HCT116 (cell line): ENCODE data around the gene SNRPA1. TPM values are rescaled to one million over a fixed set of nuclear protein-coding genes. Genes with fewer than 3 reads are reported as not detected.

Experiments used
- ATAC-seq: fragments of 200-7000 bp; cut with Tn5 transposase; 2 replicates; pipeline ENCODE4 v1.9.1; 2020; ENCODE audit warnings: mild to moderate bottlenecking, moderate library complexity
- BruUV-seq: library from RNA; stranded (reverse); fragments of 400-500 nt; replicated peaks from 2 replicates; lab custom pipeline; 2021; lab: Mats Ljungman, UMichigan
- CTCF ChIA-PET: fragments of 300-600 bp; sonication (Branson Sonifier 250); formaldehyde crosslinking; loops from one replicate; lab custom pipeline; 2021; ENCODE audit warnings: antibody characterized with exemption; lab: Charles Lee
- POLR2A ChIA-PET: fragments of 300-600, 350-600 bp; sonication (Branson Sonifier 250); formaldehyde crosslinking; loops from one replicate; lab custom pipeline; 2021; ENCODE audit warnings: antibody characterized with exemption; lab: Charles Lee
- RAD21 ChIA-PET, 2 experiments: fragments of 300-600 bp; sonication (Branson Sonifier 250); formaldehyde crosslinking; loops; one replicate each; lab custom pipeline; 2023; ENCODE audit warnings: low total read pairs in 2 of 2; ENCODE audit not compliant: uncharacterized antibody in 2 of 2, unreplicated experiment in 2 of 2, low non-redundant PET in 1 of 2; lab: Charles Lee
- DNase-seq: peaks from one replicate; pipeline ENCODE4 v3.0.0-alpha.2; 2010; ENCODE audit warnings: low read depth, low spot score
- H2AFZ ChIP-seq: fragments of 200-600 bp; shearing (Covaris generic), sonication (generic); 2 replicates; pipeline ENCODE4 v1.6.1; 2017; ENCODE audit warnings: low read depth, mixed run types, mixed read lengths, antibody characterized with exemption, low read length; ENCODE audit not compliant: poor library complexity, severe bottlenecking
- H3K27ac ChIP-seq: 2 replicates; pipeline ENCODE4 v1.5.1; 2012; ENCODE audit warnings: low read depth, low read length
- H3K27me3 ChIP-seq: fragments of 200-600 bp; sonication (generic); 2 replicates; pipeline ENCODE4 v1.6.1; 2016; ENCODE audit warnings: mixed run types, low read length, mixed read lengths; ENCODE audit not compliant: insufficient read depth
- H3K36me3 ChIP-seq, 2 experiments: fragments of 200-500 bp in 1 of 2; fragments of 200-600 bp in 1 of 2; sonication (Bioruptor generic) in 1 of 2; sonication (generic) in 1 of 2; 2 replicates each; pipeline versions ENCODE4 v1.5.1 to v1.6.1; 2014 to 2016; ENCODE audit warnings: low read length in 2 of 2, inconsistent platforms in 1 of 2, mixed read lengths in 1 of 2, mixed run types in 1 of 2; ENCODE audit not compliant: insufficient read depth in 2 of 2, control insufficient read depth in 1 of 2
- H3K4me1 ChIP-seq, 2 experiments: fragments of 200-600 bp in 1 of 2; sonication (generic) in 1 of 2; 2 replicates each; pipeline versions ENCODE4 v1.5.1 to v1.6.1; 2012 to 2017; ENCODE audit warnings: low read length in 2 of 2, inconsistent platforms in 1 of 2, mild to moderate bottlenecking in 1 of 2, mixed read lengths in 1 of 2, mixed run types in 1 of 2, moderate library complexity in 1 of 2; ENCODE audit not compliant: insufficient read depth in 2 of 2, control insufficient read depth in 1 of 2
- H3K4me2 ChIP-seq: fragments of 200-600 bp; sonication (generic); 2 replicates; pipeline ENCODE4 v1.6.1; 2017; ENCODE audit warnings: mixed run types, low read length, mixed read lengths
- H3K4me3 ChIP-seq, 2 experiments: fragments of 200-600 bp in 1 of 2; sonication (generic) in 1 of 2; replicated peaks in 1 of 2; 2 replicates each; pipeline ENCODE4 v1.5.1; 2011 to 2016; ENCODE audit warnings: low read length in 2 of 2, control low read depth in 1 of 2, low read depth in 1 of 2, mild to moderate bottlenecking in 1 of 2, mixed read lengths in 1 of 2, mixed run types in 1 of 2
- H3K79me2 ChIP-seq: fragments of 200-600 bp; sonication (generic); 2 replicates; pipeline ENCODE4 v1.6.1; 2017; ENCODE audit warnings: mild to moderate bottlenecking, mixed run types, low read length, moderate library complexity, mixed read lengths; ENCODE audit not compliant: insufficient read depth
- H3K9ac ChIP-seq: fragments of 200-600 bp; sonication (generic); 2 replicates; pipeline ENCODE4 v1.6.1; 2016; ENCODE audit warnings: low read length, mixed read lengths
- H3K9me2 ChIP-seq: fragments of 200-600 bp; sonication (generic), shearing (Covaris generic); 2 replicates; pipeline ENCODE4 v1.6.1; 2017; ENCODE audit warnings: mixed run types, mild to moderate bottlenecking, moderate library complexity; ENCODE audit not compliant: insufficient read depth
- H3K9me3 ChIP-seq, 2 experiments: fragments of 200-500 bp in 1 of 2; fragments of 200-600 bp in 1 of 2; sonication (Bioruptor generic) in 1 of 2; sonication (generic) in 1 of 2; 2 replicates each; pipeline ENCODE4 v1.6.1; 2014 to 2017; ENCODE audit warnings: low read length in 2 of 2, mixed read lengths in 2 of 2, inconsistent platforms in 1 of 2, low read depth in 1 of 2, mild to moderate bottlenecking in 1 of 2, mixed run types in 1 of 2, moderate library complexity in 1 of 2; ENCODE audit not compliant: control insufficient read depth in 1 of 2, insufficient read depth in 1 of 2
- H4K20me1 ChIP-seq: fragments of 200-600 bp; sonication (generic), shearing (Covaris generic); 2 replicates; pipeline ENCODE4 v1.6.1; 2017; ENCODE audit warnings: mixed run types, mild to moderate bottlenecking, moderate library complexity; ENCODE audit not compliant: insufficient read depth
- CBX3 ChIP-seq: IDR thresholded peaks from 2 replicates; pipeline ENCODE4 v1.6.1; 2012; ENCODE audit warnings: low read depth
- MAX ChIP-seq: IDR thresholded peaks from 2 replicates; pipeline ENCODE4 v1.6.1; 2012
- REST ChIP-seq: IDR thresholded peaks from 2 replicates; pipeline ENCODE4 v1.6.1; 2012; ENCODE audit warnings: low read depth
- intact Hi-C: fragments of 100-400 bp; cut with micrococcal nuclease; formaldehyde crosslinking; loops from 2 replicates; pipeline ENCODE4 v1.10.0; 2022
- total RNA-seq: library from RNA; stranded (reverse); gene quantifications from one replicate; pipeline ENCODE4 v1.2.1, GENCODE V29; 2021; ENCODE audit not compliant: unreplicated experiment

Gene SNRPA1
- total RNA-seq, 1 experiment from 2014 or later: 104 TPM

GRCh38 chr15:101296418-101297405, 1.7 kb upstream of the SNRPA1 start:
- intact Hi-C loops: no loop called here
- Histone ChIP-seq H3K27ac (no peak overlapping the region), H2AFZ (no peak overlapping the region), H3K27me3 (no peaks in the 10 kb centered on the region), H3K9me2 (no peaks in the 10 kb centered on the region), H3K36me3 (peaks cover 2 to 9% of the 10 kb centered on the region in 2 experiments; a peak in 2 of 4 replicates), H3K9me3 (no peaks in the 10 kb centered on the region), H3K4me2 (peak overlapping the region; percentile 90), H3K79me2 (peaks cover 34% of the 10 kb centered on the region), H3K4me3 (peak overlapping the region; percentile 57 to 96; a peak in 3 of 4 replicates), H4K20me1 (peaks cover 24% of the 10 kb centered on the region; the same call in 1 of the 2 replicates), H3K9ac (no peak overlapping the region; the same call in 1 of the 2 replicates), H3K4me1 (peaks cover 15 to 28% of the 10 kb centered on the region in 2 experiments)
- ATAC-seq (no peak), DNase-seq (no peak)
- ChIA-PET CTCF (interaction anchor here (1.5 kb wide), 1 partner anchor 205 kb away, joined by 4 read pairs; no protein-coding TSS in a partner anchor), RAD21 (no interaction called here), POLR2A (no interaction called here)
- BruUV-seq: no TSS peak
- TF ChIP-seq REST (no peak), MAX (no peak), CBX3 (no peak)
- TF ChIP-seq, all 23 proteins: peak for 0
